Epithelial cell of proximal tubule (primary cell): ENCODE data around the gene DGUOK. TPM values are rescaled to one million over a fixed set of nuclear protein-coding genes. Genes with fewer than 3 reads are reported as not detected.
"Not testable (repeated sequence)": the region's sequence is repeated elsewhere in the genome, so short reads cannot be mapped to it uniquely, and the experiment has no call there.

Experiments used
- DNase-seq: peaks from one replicate; pipeline ENCODE4 v3.0.0-alpha.2; 2011; ENCODE audit warnings: low read depth
- H3K4me3 ChIP-seq: 2 replicates; pipeline ENCODE4 v1.5.1; 2011; ENCODE audit warnings: low read depth, mild to moderate bottlenecking, low read length
- total RNA-seq: library from RNA; depleted of rRNA; stranded (reverse); fragments of >200 nt; gene quantifications from 2 replicates; pipeline ENCODE4 v1.2.3, GENCODE V29; 2015
- TF ChIP-seq, protein P1 (sequence below): conservative IDR thresholded peaks from 2 replicates; pipeline ENCODE4 v1.5.1; 2012; ENCODE audit warnings: low read depth, mild to moderate bottlenecking, low read length

The DGUOK gene
- total RNA-seq, 1 donor from 2014 or later, result 65.6 TPM

GRCh38 chr2:73939419-73939818 is 12.7 kb downstream of the DGUOK start:
- no peak for DNase-seq
- TF ChIP-seq, protein P1, sequence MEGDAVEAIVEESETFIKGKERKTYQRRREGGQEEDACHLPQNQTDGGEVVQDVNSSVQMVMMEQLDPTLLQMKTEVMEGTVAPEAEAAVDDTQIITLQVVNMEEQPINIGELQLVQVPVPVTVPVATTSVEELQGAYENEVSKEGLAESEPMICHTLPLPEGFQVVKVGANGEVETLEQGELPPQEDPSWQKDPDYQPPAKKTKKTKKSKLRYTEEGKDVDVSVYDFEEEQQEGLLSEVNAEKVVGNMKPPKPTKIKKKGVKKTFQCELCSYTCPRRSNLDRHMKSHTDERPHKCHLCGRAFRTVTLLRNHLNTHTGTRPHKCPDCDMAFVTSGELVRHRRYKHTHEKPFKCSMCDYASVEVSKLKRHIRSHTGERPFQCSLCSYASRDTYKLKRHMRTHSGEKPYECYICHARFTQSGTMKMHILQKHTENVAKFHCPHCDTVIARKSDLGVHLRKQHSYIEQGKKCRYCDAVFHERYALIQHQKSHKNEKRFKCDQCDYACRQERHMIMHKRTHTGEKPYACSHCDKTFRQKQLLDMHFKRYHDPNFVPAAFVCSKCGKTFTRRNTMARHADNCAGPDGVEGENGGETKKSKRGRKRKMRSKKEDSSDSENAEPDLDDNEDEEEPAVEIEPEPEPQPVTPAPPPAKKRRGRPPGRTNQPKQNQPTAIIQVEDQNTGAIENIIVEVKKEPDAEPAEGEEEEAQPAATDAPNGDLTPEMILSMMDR, result peak; percentile 39
- H3K4me3 ChIP-seq, result no peak overlapping the region

DNA sequence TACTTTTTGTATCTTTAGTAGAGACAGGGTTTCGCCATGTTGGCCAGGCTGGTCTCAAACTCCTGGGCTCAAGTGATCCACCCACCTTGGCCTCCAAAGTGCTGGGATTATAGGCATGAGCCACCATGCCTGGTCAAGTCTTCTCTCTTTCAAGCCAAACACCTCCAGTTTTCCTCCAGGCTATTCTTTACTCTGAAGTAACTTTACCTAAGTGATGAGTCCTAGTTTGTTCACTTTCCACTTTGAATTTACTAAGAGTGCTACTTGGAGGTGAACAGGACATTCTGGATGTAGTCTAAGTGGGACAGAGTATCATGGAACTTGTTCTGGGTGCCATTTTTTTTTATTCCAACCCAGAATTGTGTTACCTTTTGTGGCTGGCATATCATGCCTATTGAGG is 13.4 kb downstream of the DGUOK start:
- not testable (repeated sequence) for DNase-seq, H3K4me3 ChIP-seq

GRCh38 chr2:73942664-73943063 is 16.0 kb downstream of the DGUOK start:
- no peak overlapping the region for H3K4me3 ChIP-seq
- TF ChIP-seq, protein P1, result no peak
- no peak for DNase-seq

- TF ChIP-seq, protein P1, result no peak
- no peak for DNase-seq
- H3K4me3 ChIP-seq, result no peak overlapping the region
Measured at GRCh38 chr2:73944714-73945113, 18.0 kb downstream of the DGUOK start.

- no peak for DNase-seq
- no peak overlapping the region for H3K4me3 ChIP-seq
- TF ChIP-seq, protein P1, result no peak
Measured at GRCh38 chr2:73946215-73946614, 19.5 kb downstream of the DGUOK start.

GRCh38 chr2:73946666-73947065 is 20.0 kb downstream of the DGUOK start:
- TF ChIP-seq, protein P1, result no peak
- no peak for DNase-seq
- no peak overlapping the region for H3K4me3 ChIP-seq

- TF ChIP-seq, protein P1, result no peak
- no peak overlapping the region for H3K4me3 ChIP-seq
- DNase-seq, result no peak
Measured at GRCh38 chr2:73947412-73948018, 20.8 kb downstream of the DGUOK start.

DNA sequence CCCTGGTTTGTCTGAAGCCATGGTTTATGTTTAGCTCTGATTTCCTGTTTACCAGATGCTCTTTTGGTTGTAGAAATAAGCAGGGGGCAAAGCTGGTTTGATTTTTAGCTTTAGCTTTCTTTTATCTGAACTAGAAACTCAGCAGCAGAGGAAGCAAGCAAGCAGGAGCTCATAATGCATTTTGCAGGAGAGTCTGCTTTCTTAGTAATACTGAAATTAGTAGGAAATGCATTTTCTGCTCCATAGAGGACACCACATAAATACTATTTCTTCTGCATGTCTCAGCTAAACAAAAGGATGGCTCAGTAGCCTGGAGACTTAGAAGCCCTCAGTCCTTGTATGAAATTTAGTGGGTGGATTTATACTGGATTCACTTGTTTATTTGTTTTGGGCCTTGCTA is 23.1 kb downstream of the DGUOK start:
- H3K4me3 ChIP-seq, result no peak overlapping the region
- no peak for DNase-seq
- TF ChIP-seq, protein P1, result no peak
